RWPE2 (cell line): ENCODE data around the gene PRRC1.

Source experiments
- ATAC-seq: fragments of 200-7000 bp; cut with Tn5 transposase; 3 replicates; pipeline ENCODE4 v1.9.1; 2021; ENCODE audit warnings: low read depth
- DNase-seq: peaks from one replicate; pipeline ENCODE4 v3.0.0-alpha.2; 2020; ENCODE audit warnings: low spot score
- H3K27ac ChIP-seq: fragments of 450-650 bp; 2 replicates; pipeline ENCODE4 v1.5.1; 2017; ENCODE audit warnings: mild to moderate bottlenecking; ENCODE audit not compliant: poor library complexity, severe bottlenecking
- H3K27me3 ChIP-seq: fragments of 250-450 bp; sonication (Bioruptor Pico); 2 replicates; pipeline ENCODE4 v1.5.1; 2021; ENCODE audit warnings: mild to moderate bottlenecking, moderate library complexity; ENCODE audit not compliant: insufficient read depth, poor library complexity, severe bottlenecking
- H3K36me3 ChIP-seq: fragments of 250-450 bp; sonication (Bioruptor Pico); 2 replicates; pipeline ENCODE4 v1.5.1; 2020; ENCODE audit warnings: low read depth, mild to moderate bottlenecking, moderate library complexity
- H3K4me1 ChIP-seq: fragments of 250-450 bp; sonication (Bioruptor Pico); 2 replicates; pipeline ENCODE4 v1.5.1; 2021; ENCODE audit warnings: mild to moderate bottlenecking, moderate library complexity; ENCODE audit not compliant: insufficient read depth, poor library complexity, severe bottlenecking
- H3K4me3 ChIP-seq: fragments of 250-450 bp; sonication (Bioruptor Pico); 2 replicates; pipeline ENCODE4 v1.5.1; 2021; ENCODE audit warnings: mild to moderate bottlenecking, moderate library complexity; ENCODE audit not compliant: severe bottlenecking
- H3K9me3 ChIP-seq: fragments of 250-450 bp; sonication (Bioruptor Pico); 2 replicates; pipeline ENCODE4 v1.5.1; 2021; ENCODE audit warnings: mild to moderate bottlenecking, moderate library complexity; ENCODE audit not compliant: severe bottlenecking
- TF ChIP-seq, protein P1 (sequence below): fragments of 450-650 bp; IDR thresholded peaks from one replicate; pipeline ENCODE4 v1.5.1; 2017; ENCODE audit warnings: mild to moderate bottlenecking, moderate library complexity; ENCODE audit not compliant: poor library complexity, severe bottlenecking

PRRC1 gene

GRCh38 chr5:127549551-127549950, 32.1 kb downstream of the PRRC1 start:
- H3K4me3 ChIP-seq, result no peak overlapping the region

GRCh38 chr5:127550652-127551409, 33.4 kb downstream of the PRRC1 start:
- peaks cover 90% of the 10 kb centered on the region for H3K36me3 ChIP-seq
- no peaks in the 10 kb centered on the region for H3K27me3 ChIP-seq
- no peak for ATAC-seq
- TF ChIP-seq, protein P1, sequence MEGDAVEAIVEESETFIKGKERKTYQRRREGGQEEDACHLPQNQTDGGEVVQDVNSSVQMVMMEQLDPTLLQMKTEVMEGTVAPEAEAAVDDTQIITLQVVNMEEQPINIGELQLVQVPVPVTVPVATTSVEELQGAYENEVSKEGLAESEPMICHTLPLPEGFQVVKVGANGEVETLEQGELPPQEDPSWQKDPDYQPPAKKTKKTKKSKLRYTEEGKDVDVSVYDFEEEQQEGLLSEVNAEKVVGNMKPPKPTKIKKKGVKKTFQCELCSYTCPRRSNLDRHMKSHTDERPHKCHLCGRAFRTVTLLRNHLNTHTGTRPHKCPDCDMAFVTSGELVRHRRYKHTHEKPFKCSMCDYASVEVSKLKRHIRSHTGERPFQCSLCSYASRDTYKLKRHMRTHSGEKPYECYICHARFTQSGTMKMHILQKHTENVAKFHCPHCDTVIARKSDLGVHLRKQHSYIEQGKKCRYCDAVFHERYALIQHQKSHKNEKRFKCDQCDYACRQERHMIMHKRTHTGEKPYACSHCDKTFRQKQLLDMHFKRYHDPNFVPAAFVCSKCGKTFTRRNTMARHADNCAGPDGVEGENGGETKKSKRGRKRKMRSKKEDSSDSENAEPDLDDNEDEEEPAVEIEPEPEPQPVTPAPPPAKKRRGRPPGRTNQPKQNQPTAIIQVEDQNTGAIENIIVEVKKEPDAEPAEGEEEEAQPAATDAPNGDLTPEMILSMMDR, result no peak
- H3K4me1 ChIP-seq, result no peaks in the 10 kb centered on the region
- H3K9me3 ChIP-seq, result no peaks in the 10 kb centered on the region
- H3K4me3 ChIP-seq, result no peak overlapping the region
- H3K27ac ChIP-seq, result no peak overlapping the region
- no peak for DNase-seq

More at GRCh38 chr5:127549551-127549950, 32.1 kb downstream of the PRRC1 start:
- Histone ChIP-seq H3K4me1 (no peaks in the 10 kb centered on the region), H3K36me3 (peaks cover 96% of the 10 kb centered on the region), H3K9me3 (no peaks in the 10 kb centered on the region), H3K27ac (no peak overlapping the region), H3K27me3 (no peaks in the 10 kb centered on the region)
- no peak for DNase-seq
- ATAC-seq, result no peak
- TF ChIP-seq, protein P1, result no peak

GRCh38 chr5:127551410-127552041, 34.1 kb downstream of the PRRC1 start:
- TF ChIP-seq, protein P1, result no peak
- no peaks in the 10 kb centered on the region for H3K9me3 ChIP-seq
- H3K36me3 ChIP-seq, result peaks cover 83% of the 10 kb centered on the region
- no peaks in the 10 kb centered on the region for H3K27me3 ChIP-seq
- no peak overlapping the region for H3K4me3 ChIP-seq
- ATAC-seq (no peak), DNase-seq (no peak)
- H3K4me1 ChIP-seq, result no peaks in the 10 kb centered on the region
- H3K27ac ChIP-seq, result no peak overlapping the region

DNA sequence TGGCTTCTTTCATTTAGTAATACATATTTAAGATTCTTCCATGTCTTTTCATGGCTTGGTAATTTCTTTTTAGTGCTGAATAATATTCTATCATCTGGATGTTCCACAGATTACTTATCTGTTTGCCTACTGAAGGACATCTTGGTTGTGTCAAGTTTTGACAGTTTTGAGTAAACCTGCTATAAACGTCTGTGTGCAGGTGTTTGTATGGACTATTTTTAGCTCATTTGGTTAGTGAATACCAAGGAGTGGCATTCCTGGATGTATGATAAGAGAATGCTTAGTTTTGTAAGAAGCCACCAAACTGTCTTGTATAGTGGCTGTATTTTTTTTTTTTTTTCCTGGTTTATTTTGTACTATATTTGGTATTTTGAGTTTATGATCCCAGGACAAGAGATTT, 38.4 kb downstream of the PRRC1 start:
- H3K9me3 ChIP-seq, result no peaks in the 10 kb centered on the region
- H3K27me3 ChIP-seq, result no peaks in the 10 kb centered on the region
- DNase-seq (no peak), ATAC-seq (no peak)
- H3K4me3 ChIP-seq, result no peak overlapping the region
- no peaks in the 10 kb centered on the region for H3K4me1 ChIP-seq
- H3K36me3 ChIP-seq, result peaks cover 40% of the 10 kb centered on the region
- TF ChIP-seq, protein P1, result no peak
- no peak overlapping the region for H3K27ac ChIP-seq
